Adipose tissue (tissue), 3 donors: ENCODE data around the gene DOLK. TPM values are rescaled to one million over a fixed set of nuclear protein-coding genes. Genes with fewer than 3 reads are reported as not detected.

Source experiments
- H3K27ac ChIP-seq: one replicate; pipeline ENCODE4 v1.5.1; 2013; ENCODE audit warnings: low read depth, low read length
- WGBS, 3 donors: extraction: QIAGEN DNeasy Blood & Tissue Kit; methylation state at CpG; one replicate each; pipeline ENCODE4 v1.1.7; 2013; 5-methylcytosine and 5-hydroxymethylcytosine counted together
- polyA plus RNA-seq, 3 donors: library from polyadenylated mRNA; stranded (reverse); fragments of 200-250 nt; gene quantifications; one replicate each; pipeline ENCODE4 v1.2.3, GENCODE V29; 2013
- donor health status: healthy with polysubstance abuse.
- donor health status: Bipolar disorder and iron deficiency.
- donor health status: healthy.

DOLK gene
- polyA plus RNA-seq, 3 donors, result 4.7 to 15.5 (median 9.5) TPM

- no peak overlapping the region for H3K27ac ChIP-seq
- WGBS, 3 donors, result 55 to 85% (median 62%) methylated on average over 15 of the region's 15 CpGs
These were observed 34.1 kb downstream of the DOLK start for GRCh38 chr9:128913048-128913900.

- H3K27ac ChIP-seq, result no peak overlapping the region
- 78 to 80% (median 79%) methylated on average over 15 of the region's 15 CpGs for WGBS, 3 donors
These were observed 35.0 kb downstream of the DOLK start for GRCh38 chr9:128912270-128912853.

- 30 to 64% (median 35%) methylated on average over 8 of the region's 8 CpGs for WGBS, 3 donors
- H3K27ac ChIP-seq, result no peak overlapping the region
These were observed 35.8 kb downstream of the DOLK start for GRCh38 chr9:128911529-128912035.

- no peak overlapping the region for H3K27ac ChIP-seq
- 83 to 88% (median 85%) methylated on average over 6 of the region's 6 CpGs for WGBS, 3 donors
These were observed 36.5 kb downstream of the DOLK start for GRCh38 chr9:128910906-128911305.

- H3K27ac ChIP-seq, result no peak overlapping the region
- WGBS, 3 donors, result 71 to 94% (median 79%) methylated on average over 4 of the region's 4 CpGs
These were observed 37.5 kb downstream of the DOLK start for GRCh38 chr9:128909859-128910258.

- WGBS, 3 donors, result 97 to 98% (median 98%) methylated on average over 24 of the region's 24 CpGs
- no peak overlapping the region for H3K27ac ChIP-seq
These were observed 39.0 kb downstream of the DOLK start for GRCh38 chr9:128908372-128908771.

- WGBS, 3 donors, result 31 to 48% (median 48%) methylated on average over 2 of the region's 2 CpGs
- H3K27ac ChIP-seq, result no peak overlapping the region
These were observed 40.7 kb downstream of the DOLK start for GRCh38 chr9:128906741-128907140.

- 92 to 97% (median 97%) methylated on average over 7 of the region's 7 CpGs for WGBS, 3 donors
- H3K27ac ChIP-seq, result no peak overlapping the region
These were observed 41.4 kb downstream of the DOLK start for GRCh38 chr9:128905964-128906363.

- WGBS, 3 donors, result 88 to 96% (median 91%) methylated on average over 10 of the region's 10 CpGs
- no peak overlapping the region for H3K27ac ChIP-seq
These were observed 43.4 kb downstream of the DOLK start for GRCh38 chr9:128903871-128904620.

GRCh38 chr9:128903079-128903461, 44.3 kb downstream of the DOLK start:
- 91 to 100% methylated on average over 1 to 2 of the region's 2 CpGs; no CpG with 5 or more reads in 1 of the 3 donors for WGBS, 3 donors
- H3K27ac ChIP-seq, result no peak overlapping the region

- WGBS, 3 donors, result 45 to 71% (median 54%) methylated on average over 22 to 23 of the region's 23 CpGs
These were observed 44.9 kb downstream of the DOLK start for GRCh38 chr9:128902351-128903078.

GRCh38 chr9:128901822-128902221, 45.6 kb downstream of the DOLK start:
- 77 to 89% (median 80%) methylated on average over 5 of the region's 5 CpGs for WGBS, 3 donors

More at GRCh38 chr9:128902351-128903078, 44.9 kb downstream of the DOLK start:
- no peak overlapping the region for H3K27ac ChIP-seq

GRCh38 chr9:128901379-128901778, 46.0 kb downstream of the DOLK start:
- WGBS, 3 donors, result 85 to 98% (median 86%) methylated on average over 7 of the region's 7 CpGs

More at GRCh38 chr9:128901822-128902221, 45.6 kb downstream of the DOLK start:
- no peak overlapping the region for H3K27ac ChIP-seq

GRCh38 chr9:128899566-128900322, 47.7 kb downstream of the DOLK start:
- 36 to 68% (median 37%) methylated on average over 8 of the region's 8 CpGs for WGBS, 3 donors
- no peak overlapping the region for H3K27ac ChIP-seq

More at GRCh38 chr9:128901379-128901778, 46.0 kb downstream of the DOLK start:
- no peak overlapping the region for H3K27ac ChIP-seq

GRCh38 chr9:128898845-128899565, 48.4 kb downstream of the DOLK start:
- no peak overlapping the region for H3K27ac ChIP-seq
- 77 to 94% (median 79%) methylated on average over 18 of the region's 18 CpGs for WGBS, 3 donors

- WGBS, 3 donors, result 70 to 78% (median 71%) methylated on average over 5 of the region's 5 CpGs
- no peak overlapping the region for H3K27ac ChIP-seq
These were observed 49.0 kb downstream of the DOLK start for GRCh38 chr9:128898382-128898781.

GRCh38 chr9:128895556-128895955, 51.8 kb downstream of the DOLK start:
- WGBS, 3 donors, result 66 to 86% (median 75%) methylated on average over 4 of the region's 4 CpGs
- H3K27ac ChIP-seq, result no peak overlapping the region
